HG03175 (cell line): ENCODE measurements around the gene SPATA2.
"Not testable (repeated sequence)": the region's sequence is repeated elsewhere in the genome, so short reads cannot be mapped to it uniquely, and the experiment has no call there.

Source experiments
- ATAC-seq: cut with Tn5 transposase; IDR thresholded peaks from one replicate; pipeline ENCODE4 v1.9.1; 2021; ENCODE audit warnings: mild to moderate bottlenecking, moderate library complexity; ENCODE audit not compliant: unreplicated experiment

Gene SPATA2

GRCh38 chr20:49861232-49861631 lies 54.1 kb downstream of the SPATA2 start:
- not testable (repeated sequence) for ATAC-seq

GRCh38 chr20:49859807-49860206 lies 55.5 kb downstream of the SPATA2 start:
- no peak for ATAC-seq

- no peak for ATAC-seq
Measured at GRCh38 chr20:49859011-49859410, 56.3 kb downstream of the SPATA2 start.

GRCh38 chr20:49858076-49858585 lies 57.2 kb downstream of the SPATA2 start:
- ATAC-seq = no peak

- ATAC-seq = no peak
Measured at GRCh38 chr20:49856904-49857303, 58.4 kb downstream of the SPATA2 start.

- no peak for ATAC-seq
Measured at GRCh38 chr20:49854190-49854875, 61.0 kb downstream of the SPATA2 start.

- ATAC-seq = no peak
Measured at GRCh38 chr20:49853640-49854039, 61.7 kb downstream of the SPATA2 start.
